H1 (cell line): ENCODE data around the gene ISM1. TPM values are rescaled to one million over a fixed set of nuclear protein-coding genes. Genes with fewer than 3 reads are reported as not detected.

ENCODE experiments used
- CTCF ChIA-PET: fragments of 300-600 bp; sonication (Branson Sonifier 250); formaldehyde crosslinking; loops from one replicate; lab custom pipeline; 2021; ENCODE audit not compliant: partially characterized antibody; lab: Charles Lee
- POLR2A ChIA-PET: fragments of 300-600 bp; sonication (Branson Sonifier 250); formaldehyde crosslinking; loops from one replicate; lab custom pipeline; 2021; ENCODE audit warnings: inconsistent platforms; ENCODE audit not compliant: partially characterized antibody; lab: Charles Lee
- DNase-seq, 2 experiments: peaks; one replicate each; pipeline versions ENCODE4 v3.0.0 to v3.0.0-alpha.2; 2010 to 2022; ENCODE audit warnings: low spot score in 2 of 2, low read depth in 1 of 2, mixed read lengths in 1 of 2
- FAIRE-seq: peaks from 2 replicates; lab custom pipeline; 2011; peaks lifted over from hg19 to GRCh38; lab: Jason Lieb, UNC
- H2AFZ ChIP-seq: 2 replicates; pipeline ENCODE4 v1.8.1; 2012; ENCODE audit warnings: low read length, inconsistent platforms
- H2AK5ac ChIP-seq: 2 replicates; pipeline ENCODE4 v1.6.1; 2013; ENCODE audit warnings: low read depth, low read length
- H2BK120ac ChIP-seq: replicated peaks from 2 replicates; pipeline ENCODE3; 2013; ENCODE audit warnings: low read depth, low read length, inconsistent platforms
- H2BK12ac ChIP-seq: 2 replicates; pipeline ENCODE4 v1.6.1; 2013; ENCODE audit warnings: low read depth, low read length
- H2BK15ac ChIP-seq: 2 replicates; pipeline ENCODE4 v1.6.1; 2013; ENCODE audit warnings: low read length
- H2BK20ac ChIP-seq: 2 replicates; pipeline ENCODE4 v1.6.1; 2013; ENCODE audit warnings: low read length
- H2BK5ac ChIP-seq: 2 replicates; pipeline ENCODE4 v1.6.1; 2013; ENCODE audit warnings: low read depth, low read length
- H3K14ac ChIP-seq: 2 replicates; pipeline ENCODE4 v1.6.1; 2013; ENCODE audit warnings: inconsistent platforms; ENCODE audit not compliant: insufficient read length
- H3K18ac ChIP-seq: 2 replicates; pipeline ENCODE4 v1.6.1; 2013; ENCODE audit warnings: low read length; ENCODE audit errors: extremely low read depth
- H3K23ac ChIP-seq: 2 replicates; pipeline ENCODE4 v1.6.1; 2013; ENCODE audit warnings: inconsistent platforms; ENCODE audit not compliant: insufficient read length
- H3K23me2 ChIP-seq: 2 replicates; pipeline ENCODE4 v1.6.1; 2013; ENCODE audit warnings: low read depth, low read length
- H3K27ac ChIP-seq: 2 replicates; pipeline ENCODE4 v1.6.1; 2011; ENCODE audit warnings: low read depth, low read length, inconsistent platforms
- H3K27me3 ChIP-seq, 4 experiments: replicated peaks in 1 of 4; 1 replicate in 1 of 4; 2 replicates in 3 of 4; pipeline versions ENCODE4 v1.6.1 to v1.8.1; 2011 to 2013; ENCODE audit warnings: low read length in 3 of 4, mild to moderate bottlenecking in 3 of 4, inconsistent platforms in 2 of 4, mixed read lengths in 2 of 4, moderate library complexity in 1 of 4; ENCODE audit not compliant: control insufficient read depth in 3 of 4, insufficient read depth in 3 of 4; ENCODE audit errors: extremely low read depth in 1 of 4
- H3K36me3 ChIP-seq, 4 experiments: 2 replicates each; pipeline versions ENCODE4 v1.6.1 to v1.8.1; 2011 to 2013; ENCODE audit warnings: mild to moderate bottlenecking in 4 of 4, low read length in 3 of 4, moderate library complexity in 2 of 4, control low read depth in 1 of 4, inconsistent platforms in 1 of 4; ENCODE audit not compliant: insufficient read depth in 4 of 4, control insufficient read depth in 2 of 4
- H3K4ac ChIP-seq: replicated peaks from 2 replicates; pipeline ENCODE3; 2013; ENCODE audit warnings: low read length, low read depth, mixed read lengths, inconsistent platforms; ENCODE audit not compliant: insufficient read length
- H3K4me1 ChIP-seq, 4 experiments: replicated peaks in 1 of 4; 1 replicate in 1 of 4; 2 replicates in 3 of 4; pipeline versions ENCODE4 v1.6.1 to v1.8.1; 2011 to 2013; ENCODE audit warnings: low read length in 3 of 4, inconsistent platforms in 2 of 4, mixed read lengths in 1 of 4; ENCODE audit not compliant: insufficient read depth in 4 of 4, control insufficient read depth in 3 of 4
- H3K4me2 ChIP-seq, 2 experiments: 2 replicates each; pipeline versions ENCODE4 v1.6.1 to v1.8.1; 2011 to 2013; ENCODE audit warnings: low read depth in 2 of 2, low read length in 2 of 2, control low read depth in 1 of 2, inconsistent platforms in 1 of 2, mild to moderate bottlenecking in 1 of 2; ENCODE audit not compliant: insufficient read depth in 1 of 2
- H3K4me3 ChIP-seq, 4 experiments: fragments of 200-600, 300-600 bp in 1 of 4; sonication (generic), shearing (Covaris generic), sonication (Bioruptor Twin) in 1 of 4; 2 replicates each; pipeline versions ENCODE4 v1.5.1 to v1.8.1; 2011 to 2016; ENCODE audit warnings: low read length in 4 of 4, low read depth in 3 of 4, control low read depth in 2 of 4, inconsistent platforms in 2 of 4, mild to moderate bottlenecking in 2 of 4, mixed read lengths in 1 of 4, moderate library complexity in 1 of 4; ENCODE audit not compliant: insufficient read depth in 2 of 4; ENCODE audit errors: extremely low read depth in 1 of 4
- H3K56ac ChIP-seq: replicated peaks from 2 replicates; pipeline ENCODE3; 2013; ENCODE audit warnings: low read depth, mild to moderate bottlenecking, mixed read lengths, low read length, inconsistent platforms; ENCODE audit not compliant: insufficient read length
- H3K79me1 ChIP-seq: 2 replicates; pipeline ENCODE4 v1.6.1; 2013; ENCODE audit warnings: low read depth, low read length, control low read depth
- H3K79me2 ChIP-seq, 2 experiments: 2 replicates each; pipeline versions ENCODE4 v1.6.1 to v1.8.1; 2012 to 2013; ENCODE audit warnings: low read length in 2 of 2, mild to moderate bottlenecking in 2 of 2, inconsistent platforms in 1 of 2; ENCODE audit not compliant: insufficient read depth in 2 of 2, control insufficient read depth in 1 of 2
- H3K9ac ChIP-seq, 4 experiments: replicated peaks in 1 of 4; 1 replicate in 1 of 4; 2 replicates in 3 of 4; pipeline versions ENCODE4 v1.6.1 to v1.8.1; 2011 to 2013; ENCODE audit warnings: low read depth in 3 of 4, low read length in 3 of 4, control low read depth in 2 of 4, mild to moderate bottlenecking in 2 of 4, moderate library complexity in 2 of 4, inconsistent platforms in 1 of 4; ENCODE audit errors: extremely low read depth in 1 of 4
- H3K9me3 ChIP-seq, 2 experiments: 2 replicates each; pipeline versions ENCODE4 v1.6.1 to v1.8.1; 2012 to 2013; ENCODE audit warnings: mild to moderate bottlenecking in 2 of 2, moderate library complexity in 2 of 2, control low read depth in 1 of 2, inconsistent platforms in 1 of 2, low read depth in 1 of 2, low read length in 1 of 2, mixed read lengths in 1 of 2; ENCODE audit not compliant: insufficient read depth in 2 of 2
- H4K20me1 ChIP-seq, 2 experiments: replicated peaks in 1 of 2; 2 replicates each; pipeline versions ENCODE3 to v1.8.1; 2011 to 2013; ENCODE audit warnings: inconsistent platforms in 2 of 2, low read length in 2 of 2, mild to moderate bottlenecking in 1 of 2; ENCODE audit not compliant: insufficient read depth in 2 of 2, control insufficient read depth in 1 of 2
- H4K5ac ChIP-seq: 2 replicates; pipeline ENCODE4 v1.6.1; 2013; ENCODE audit warnings: low read length, low read depth, mixed read lengths, inconsistent platforms; ENCODE audit not compliant: insufficient read length
- H4K8ac ChIP-seq: 2 replicates; pipeline ENCODE4 v1.8.0; 2013; ENCODE audit warnings: mild to moderate bottlenecking, moderate library complexity, low read length, inconsistent platforms; ENCODE audit not compliant: insufficient read depth; ENCODE audit errors: extremely low read depth
- H4K91ac ChIP-seq: replicated peaks from 2 replicates; pipeline ENCODE3; 2013; ENCODE audit warnings: low read length, mixed read lengths, inconsistent platforms; ENCODE audit not compliant: insufficient read length
- EZH2 ChIP-seq: fragments of 200-600 bp; sonication (generic); IDR thresholded peaks from 2 replicates; pipeline ENCODE4 v1.7.1; 2012; ENCODE audit warnings: low read depth, mild to moderate bottlenecking, moderate library complexity, low read length, inconsistent platforms; ENCODE audit not compliant: severe bottlenecking
- MAFK ChIP-seq: IDR thresholded peaks from 2 replicates; pipeline ENCODE4 v1.6.1; 2012; ENCODE audit warnings: low read depth, mild to moderate bottlenecking, improper control_type of control experiment, low read length
- POLR2A ChIP-seq, 2 experiments: IDR thresholded peaks; 1 replicate in 1 of 2; 2 replicates in 1 of 2; pipeline ENCODE4 v1.6.1; 2011; ENCODE audit warnings: low read depth in 2 of 2, low read length in 2 of 2, mild to moderate bottlenecking in 2 of 2; ENCODE audit errors: control extremely low read depth in 1 of 2
- RAD21 ChIP-seq, 2 experiments: IDR thresholded peaks in 1 of 2; conservative IDR thresholded peaks in 1 of 2; 2 replicates each; pipeline ENCODE4 v1.6.1; 2011; ENCODE audit warnings: low read depth in 2 of 2, low read length in 2 of 2, improper control_type of control experiment in 1 of 2, inconsistent platforms in 1 of 2, mild to moderate bottlenecking in 1 of 2, moderate library complexity in 1 of 2
- SP4 ChIP-seq: IDR thresholded peaks from 2 replicates; pipeline ENCODE4 v1.6.1; 2012; ENCODE audit warnings: low read length, inconsistent platforms
- YY1 ChIP-seq: IDR thresholded peaks from 2 replicates; pipeline ENCODE4 v1.6.1; 2011; ENCODE audit warnings: low read depth, mild to moderate bottlenecking, low read length
- WGBS, 2 experiments: shearing (Covaris generic) in 1 of 2; methylation state at CpG; one replicate each; pipeline versions ENCODE4 v1.1.6 to v1.1.7; 2013 to 2015; ENCODE audit warnings: low lambda C conversion rate in 2 of 2, mixed read lengths in 2 of 2, inconsistent platforms in 1 of 2, low coverage in 1 of 2, missing lambda C conversion rate in 1 of 2; ENCODE audit not compliant: insufficient replicate concordance in 2 of 2, insufficient coverage in 1 of 2, insufficient read length in 1 of 2; ENCODE audit errors: extremely low coverage in 1 of 2, missing lambda C conversion rate in 1 of 2; 5-methylcytosine and 5-hydroxymethylcytosine counted together
- polyA plus RNA-seq, 7 experiments: library from polyadenylated mRNA; depleted of rRNA in 3 of 7; stranded (reverse) in 5 of 7; unstranded in 2 of 7; fragments of >200 nt in 5 of 7; fragments of 200-250 nt in 2 of 7; gene quantifications; 1 replicate in 5 of 7; 2 replicates in 1 of 7; 4 replicates in 1 of 7; pipeline versions ENCODE4 v1.2.1 to v1.2.3, GENCODE V29; 2011 to 2013; ENCODE audit warnings: missing spikeins in 2 of 7, mixed read lengths in 2 of 7
- total RNA-seq: library from RNA; stranded (reverse); fragmentation: NEBNext Ultra II Directional; extraction: Animal tissue kit (Norgen Biotek cat#: 25700); gene quantifications from 2 replicates; pipeline ENCODE4 v1.2.1, GENCODE V29; 2021
- TF ChIP-seq, protein P1 (sequence below), 3 experiments: IDR thresholded peaks; 1 replicate in 2 of 3; 2 replicates in 1 of 3; pipeline versions ENCODE4 v1.5.1 to v1.6.1; 2011; ENCODE audit warnings: low read length in 3 of 3, mild to moderate bottlenecking in 3 of 3, inconsistent platforms in 2 of 3, low read depth in 1 of 3, moderate library complexity in 1 of 3; ENCODE audit not compliant: insufficient read depth in 1 of 3; ENCODE audit errors: control extremely low read depth in 1 of 3
- TF ChIP-seq, protein P2 (sequence below): IDR thresholded peaks from 2 replicates; pipeline ENCODE4 v1.6.1; 2012; ENCODE audit warnings: inconsistent platforms

Gene ISM1
- total and polyA plus RNA-seq, 2 of the 8 experiments (the other 6 are each of a cell fraction or from before 2014, with no cell fraction given) = 0.62 to 0.97 TPM

- Histone ChIP-seq H4K91ac (no peak overlapping the region), H3K23me2 (no peaks in the 10 kb centered on the region), H3K36me3 (no peaks in the 10 kb centered on the region), H2AFZ (no peak overlapping the region), H4K5ac (no peak overlapping the region), H3K14ac (no peak overlapping the region), H3K9me3 (no peaks in the 10 kb centered on the region), H3K56ac (no peak overlapping the region)
- WGBS, 2 experiments = 70% methylated on average over 9 of the region's 9 CpGs; no CpG with 5 or more reads in 1 of the 2 experiments
- POLR2A ChIA-PET = interaction anchor here (1.3 kb wide), 1 partner anchor 82 kb away, joined by 3 read pairs; no protein-coding TSS in a partner anchor
- TF ChIP-seq SP4 (no peak), POLR2A (IDR thresholded peaks at IDR 0.05; ENCODE audit: control extremely low read depth in 1 of 2, low read depth in 2 of 2, low read length in 2 of 2) (no peak), MAFK (no peak), RAD21 (IDR thresholded peaks at IDR 0.05 in 1 of 2, conservative IDR thresholded peaks at IDR 0.05 in 1 of 2; ENCODE audit: low read depth in 2 of 2, low read length in 2 of 2) (peak; percentile 67 to 70), EZH2 (no peak), YY1 (peak; percentile 56; the same call in 1 of the 2 replicates)
- TF ChIP-seq, protein P1, sequence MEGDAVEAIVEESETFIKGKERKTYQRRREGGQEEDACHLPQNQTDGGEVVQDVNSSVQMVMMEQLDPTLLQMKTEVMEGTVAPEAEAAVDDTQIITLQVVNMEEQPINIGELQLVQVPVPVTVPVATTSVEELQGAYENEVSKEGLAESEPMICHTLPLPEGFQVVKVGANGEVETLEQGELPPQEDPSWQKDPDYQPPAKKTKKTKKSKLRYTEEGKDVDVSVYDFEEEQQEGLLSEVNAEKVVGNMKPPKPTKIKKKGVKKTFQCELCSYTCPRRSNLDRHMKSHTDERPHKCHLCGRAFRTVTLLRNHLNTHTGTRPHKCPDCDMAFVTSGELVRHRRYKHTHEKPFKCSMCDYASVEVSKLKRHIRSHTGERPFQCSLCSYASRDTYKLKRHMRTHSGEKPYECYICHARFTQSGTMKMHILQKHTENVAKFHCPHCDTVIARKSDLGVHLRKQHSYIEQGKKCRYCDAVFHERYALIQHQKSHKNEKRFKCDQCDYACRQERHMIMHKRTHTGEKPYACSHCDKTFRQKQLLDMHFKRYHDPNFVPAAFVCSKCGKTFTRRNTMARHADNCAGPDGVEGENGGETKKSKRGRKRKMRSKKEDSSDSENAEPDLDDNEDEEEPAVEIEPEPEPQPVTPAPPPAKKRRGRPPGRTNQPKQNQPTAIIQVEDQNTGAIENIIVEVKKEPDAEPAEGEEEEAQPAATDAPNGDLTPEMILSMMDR (IDR thresholded peaks at IDR 0.05; ENCODE audit: control extremely low read depth in 1 of 3, insufficient read depth in 1 of 3, low read depth in 1 of 3, low read length in 3 of 3) = peak; percentile 66 to 77 (median 74)
- TF ChIP-seq, protein P2, sequence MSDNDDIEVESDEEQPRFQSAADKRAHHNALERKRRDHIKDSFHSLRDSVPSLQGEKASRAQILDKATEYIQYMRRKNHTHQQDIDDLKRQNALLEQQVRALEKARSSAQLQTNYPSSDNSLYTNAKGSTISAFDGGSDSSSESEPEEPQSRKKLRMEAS = no peak
- TF ChIP-seq, all 59 proteins: peak for 3
- Histone ChIP-seq H4K20me1 (no peaks in the 10 kb centered on the region), H3K79me1 (no peaks in the 10 kb centered on the region), H2BK12ac (no peak overlapping the region), H3K4ac (no peak overlapping the region), H3K27me3 (no peaks in the 10 kb centered on the region), H3K79me2 (no peaks in the 10 kb centered on the region), H2BK15ac (no peak overlapping the region), H2AK5ac (no peak overlapping the region), H2BK20ac (no peak overlapping the region), H4K8ac (no peak overlapping the region), H3K4me2 (no peak overlapping the region), H3K18ac (no peak overlapping the region), H3K4me3 (no peak overlapping the region), H3K27ac (no peak overlapping the region), H2BK120ac (no peak overlapping the region), H3K9ac (no peak overlapping the region), H2BK5ac (no peak overlapping the region), H3K23ac (no peak overlapping the region), H3K4me1 (no peaks in the 10 kb centered on the region)
- DNase-seq (peak in 1 of 2 experiments; percentile 67), FAIRE-seq (no peak)
- CTCF ChIA-PET = interaction anchor here (0.6 to 3.8 kb wide), 59 partner anchors 9 to 472 kb away, joined by 3 to 43 read pairs (median 5); no protein-coding TSS in a partner anchor
Observed at GRCh38 chr20:13302647-13303450, 81.8 kb downstream of the ISM1 start.
